IMR-90 (cell line): Measurements from ENCODE around the gene SNRK. TPM values are rescaled to one million over a fixed set of nuclear protein-coding genes. Genes with fewer than 3 reads are reported as not detected.

ENCODE experiments used
- ATAC-seq: fragments of 200-7000 bp; cut with Tn5 transposase; 2 replicates; pipeline ENCODE4 v1.9.1; 2020; ENCODE audit warnings: low read depth, mild to moderate bottlenecking, moderate library complexity
- BruUV-seq: library from RNA; stranded (reverse); fragments of 400-500 nt; replicated peaks from 2 replicates; lab custom pipeline; 2021; lab: Mats Ljungman, UMichigan
- CTCF ChIA-PET: fragments of 300-600 bp; formaldehyde crosslinking; extraction: SDS; loops from one replicate; lab custom pipeline; 2021; ENCODE audit warnings: antibody characterized with exemption; lab: Yijun Ruan, JAX
- POLR2A ChIA-PET: fragments of 300-600 bp; sonication (Branson Sonifier 250); formaldehyde crosslinking; loops from one replicate; lab custom pipeline; 2022; ENCODE audit warnings: antibody characterized with exemption; ENCODE audit not compliant: unreplicated experiment; lab: Charles Lee
- DNase-seq: peaks from one replicate; pipeline ENCODE4 v3.0.0; 2013
- H2AFZ ChIP-seq: replicated peaks from 2 replicates; pipeline ENCODE3; 2013; ENCODE audit warnings: low read length, mild to moderate bottlenecking; ENCODE audit not compliant: poor library complexity
- H2AK5ac ChIP-seq: 2 replicates; pipeline ENCODE4 v1.6.1; 2013; ENCODE audit warnings: low read depth, low read length, inconsistent platforms
- H2AK9ac ChIP-seq: replicated peaks from 2 replicates; pipeline ENCODE3; 2013; ENCODE audit warnings: mild to moderate bottlenecking, low read depth, low read length, moderate library complexity; ENCODE audit not compliant: poor library complexity
- H2BK120ac ChIP-seq: 2 replicates; pipeline ENCODE4 v1.6.1; 2013; ENCODE audit warnings: low read depth, low read length, inconsistent platforms
- H2BK15ac ChIP-seq: 3 replicates; pipeline ENCODE4 v1.6.1; 2013; ENCODE audit warnings: low read depth, low read length, inconsistent platforms
- H2BK20ac ChIP-seq: 2 replicates; pipeline ENCODE4 v1.6.1; 2013; ENCODE audit warnings: low read depth, mild to moderate bottlenecking, inconsistent platforms, low read length, moderate library complexity
- H2BK5ac ChIP-seq: 2 replicates; pipeline ENCODE4 v1.6.1; 2013; ENCODE audit warnings: mild to moderate bottlenecking, low read depth, low read length, inconsistent platforms; ENCODE audit not compliant: poor library complexity, severe bottlenecking
- H3K14ac ChIP-seq: replicated peaks from 2 replicates; pipeline ENCODE4 v1.6.1; 2013; ENCODE audit warnings: low read depth, low read length, inconsistent platforms
- H3K18ac ChIP-seq: 2 replicates; pipeline ENCODE4 v1.6.1; 2013; ENCODE audit warnings: low read depth, low read length, control low read depth
- H3K23ac ChIP-seq: 2 replicates; pipeline ENCODE4 v1.6.1; 2013; ENCODE audit warnings: low read depth, low read length, inconsistent platforms
- H3K27ac ChIP-seq: 2 replicates; pipeline ENCODE4 v1.5.1; 2013; ENCODE audit warnings: mild to moderate bottlenecking, control low read depth, low read length; ENCODE audit not compliant: insufficient read depth
- H3K27me3 ChIP-seq: 2 replicates; pipeline ENCODE4 v1.6.1; 2013; ENCODE audit warnings: low read length; ENCODE audit not compliant: control insufficient read depth, insufficient read depth
- H3K36me3 ChIP-seq: 2 replicates; pipeline ENCODE4 v1.6.1; 2013; ENCODE audit warnings: low read length, mixed read lengths; ENCODE audit not compliant: control insufficient read depth, insufficient read depth
- H3K4ac ChIP-seq: 2 replicates; pipeline ENCODE4 v1.6.1; 2013; ENCODE audit warnings: low read depth, low read length, inconsistent platforms
- H3K4me1 ChIP-seq: 2 replicates; pipeline ENCODE4 v1.6.1; 2013; ENCODE audit warnings: low read length, mixed read lengths; ENCODE audit not compliant: control insufficient read depth, insufficient read depth
- H3K4me2 ChIP-seq: 2 replicates; pipeline ENCODE4 v1.6.1; 2013; ENCODE audit warnings: low read depth, mild to moderate bottlenecking, control low read depth, low read length, moderate library complexity
- H3K4me3 ChIP-seq: 2 replicates; pipeline ENCODE4 v1.5.1; 2013; ENCODE audit warnings: low read depth, mild to moderate bottlenecking, control low read depth, low read length, moderate library complexity; ENCODE audit not compliant: insufficient read depth
- H3K56ac ChIP-seq: 2 replicates; pipeline ENCODE4 v1.6.1; 2013; ENCODE audit warnings: low read length, inconsistent platforms; ENCODE audit not compliant: insufficient read depth; ENCODE audit errors: extremely low read depth
- H3K79me1 ChIP-seq, 2 experiments: 2 replicates each; pipeline ENCODE4 v1.6.1; 2013; ENCODE audit warnings: low read length in 2 of 2, inconsistent platforms in 1 of 2, low read depth in 1 of 2
- H3K9ac ChIP-seq: 2 replicates; pipeline ENCODE4 v1.6.1; 2013; ENCODE audit warnings: low read depth, low read length, control low read depth
- H3K9me1 ChIP-seq: 2 replicates; pipeline ENCODE4 v1.6.1; 2013; ENCODE audit warnings: low read length, inconsistent platforms; ENCODE audit not compliant: insufficient read depth
- H3K9me3 ChIP-seq: 2 replicates; pipeline ENCODE4 v1.6.1; 2013; ENCODE audit warnings: low read length; ENCODE audit not compliant: control insufficient read depth, insufficient read depth
- H4K20me1 ChIP-seq: 2 replicates; pipeline ENCODE4 v1.6.1; 2013; ENCODE audit warnings: low read length, inconsistent platforms; ENCODE audit not compliant: insufficient read depth
- H4K5ac ChIP-seq: 2 replicates; pipeline ENCODE4 v1.6.1; 2013; ENCODE audit warnings: mild to moderate bottlenecking, low read depth, low read length, control low read depth
- H4K8ac ChIP-seq, 2 experiments: 2 replicates each; pipeline ENCODE4 v1.6.1; 2013; ENCODE audit warnings: low read depth in 2 of 2, low read length in 2 of 2, control low read depth in 1 of 2, inconsistent platforms in 1 of 2
- H4K91ac ChIP-seq: 2 replicates; pipeline ENCODE4 v1.6.1; 2013; ENCODE audit warnings: low read depth, low read length, inconsistent platforms; ENCODE audit not compliant: insufficient read depth
- BHLHE40 ChIP-seq: fragments of 150-350 bp; IDR thresholded peaks from 2 replicates; pipeline ENCODE4 v1.6.1; 2016; ENCODE audit warnings: mild to moderate bottlenecking, low read depth, low read length
- CEBPB ChIP-seq: IDR thresholded peaks from 2 replicates; pipeline ENCODE4 v1.6.1; 2012; ENCODE audit warnings: low read depth, low read length, improper control_type of control experiment
- CHD1 ChIP-seq: IDR thresholded peaks from 2 replicates; pipeline ENCODE4 v1.6.1; 2012; ENCODE audit warnings: low read depth, low read length, improper control_type of control experiment
- ELK1 ChIP-seq: fragments of 150-350 bp; IDR thresholded peaks from 2 replicates; pipeline ENCODE4 v1.6.1; 2016; ENCODE audit warnings: low read depth, mild to moderate bottlenecking, low read length, moderate library complexity, borderline replicate concordance
- FOS ChIP-seq: fragments of 150-350 bp; IDR thresholded peaks from 2 replicates; pipeline ENCODE4 v1.6.1; 2016; ENCODE audit warnings: low read depth, low read length
- MAFK ChIP-seq: IDR thresholded peaks from 2 replicates; pipeline ENCODE4 v1.6.1; 2012; ENCODE audit warnings: low read depth, low read length, improper control_type of control experiment
- MXI1 ChIP-seq: IDR thresholded peaks from 2 replicates; pipeline ENCODE4 v1.6.1; 2012; ENCODE audit warnings: low read depth, mild to moderate bottlenecking, low read length, moderate library complexity, borderline replicate concordance
- NFE2L2 ChIP-seq: fragments of 150-350 bp; IDR thresholded peaks from 2 replicates; pipeline ENCODE4 v1.6.1; 2016; ENCODE audit warnings: low read depth, mild to moderate bottlenecking, low read length
- POLR2A ChIP-seq: IDR thresholded peaks from 2 replicates; pipeline ENCODE4 v1.6.1; 2012; ENCODE audit warnings: mild to moderate bottlenecking, low read depth, low read length
- RAD21 ChIP-seq: IDR thresholded peaks from 2 replicates; pipeline ENCODE4 v1.6.1; 2012; ENCODE audit warnings: low read length, improper control_type of control experiment
- RCOR1 ChIP-seq: IDR thresholded peaks from 2 replicates; pipeline ENCODE4 v1.6.1; 2012; ENCODE audit warnings: mild to moderate bottlenecking, low read length, improper control_type of control experiment; ENCODE audit not compliant: insufficient replicate concordance
- RFX5 ChIP-seq: IDR thresholded peaks from 2 replicates; pipeline ENCODE4 v1.8.0; 2012; ENCODE audit warnings: low read depth, mild to moderate bottlenecking, low read length, moderate library complexity
- SMC3 ChIP-seq: fragments of 150-350 bp; IDR thresholded peaks from 2 replicates; pipeline ENCODE4 v1.6.1; 2016; ENCODE audit warnings: low read depth, mild to moderate bottlenecking, antibody characterized with exemption, low read length, moderate library complexity
- WGBS, 2 experiments: methylation state at CpG; one replicate each; pipeline versions ENCODE4 v1.1.5 to v1.1.7; 2013; ENCODE audit warnings: missing lambda C conversion rate in 2 of 2; ENCODE audit not compliant: insufficient read length in 1 of 2; ENCODE audit errors: extremely low coverage in 2 of 2; 5-methylcytosine and 5-hydroxymethylcytosine counted together
- dilution Hi-C: fragments of 300-500 bp; cut with HindIII; formaldehyde crosslinking; loops from one replicate; pipeline ENCODE4 v1.14.3; 2018; ENCODE audit warnings: low sequenced_read_pairs; ENCODE audit not compliant: unreplicated experiment
- in situ Hi-C: fragments of 300-500 bp; cut with MboI; formaldehyde crosslinking; loops from 3 replicates; pipeline ENCODE4 v1.14.3; 2019; ENCODE audit warnings: low sequenced_read_pairs, inconsistent platforms, mixed read lengths
- intact Hi-C: fragments of 100-400 bp; cut with micrococcal nuclease; formaldehyde crosslinking; loops from 2 replicates; pipeline ENCODE4 v1.10.0; 2022
- polyA plus RNA-seq, 3 experiments: library from polyadenylated mRNA; depleted of rRNA; stranded (reverse); fragments of >200 nt; gene quantifications; 2 replicates each; pipeline ENCODE4 v1.2.3, GENCODE V29; 2012; ENCODE audit warnings: low replicate concordance in 1 of 3
- total RNA-seq: library from RNA; depleted of rRNA; stranded (reverse); fragments of >200 nt; gene quantifications from 2 replicates; pipeline ENCODE4 v1.2.3, GENCODE V29; 2012
- TF ChIP-seq, protein P1 (sequence below): fragments of 150-350 bp; IDR thresholded peaks from 2 replicates; pipeline ENCODE4 v1.6.1; 2017; ENCODE audit warnings: mild to moderate bottlenecking, antibody characterized with exemption, low read length, low read depth
- TF ChIP-seq, protein P2 (sequence below): conservative IDR thresholded peaks from 2 replicates; pipeline ENCODE4 v1.5.1; 2012; ENCODE audit warnings: mild to moderate bottlenecking, low read depth, low read length, improper control_type of control experiment

Gene SNRK
- total and polyA plus RNA-seq, 2 of the 4 experiments (the other 2 are of a cell fraction), result 4.7 to 23.1 TPM

- Histone ChIP-seq H3K56ac (no peak overlapping the region), H3K14ac (no peak overlapping the region), H3K27ac (no peak overlapping the region), H4K20me1 (peaks cover 26% of the 10 kb centered on the region; the same call in 1 of the 2 replicates), H4K8ac (no peak overlapping the region), H3K9ac (no peak overlapping the region), H2BK15ac (no peak overlapping the region), H3K4ac (no peak overlapping the region), H3K4me3 (no peak overlapping the region), H3K9me3 (no peaks in the 10 kb centered on the region), H3K4me1 (peaks cover 9% of the 10 kb centered on the region), H3K79me1 (peaks cover 18 to 57% of the 10 kb centered on the region in 2 experiments), H3K4me2 (no peak overlapping the region), H4K5ac (no peak overlapping the region), H3K18ac (no peak overlapping the region), H2BK20ac (no peak overlapping the region), H2BK120ac (no peak overlapping the region), H3K27me3 (no peaks in the 10 kb centered on the region), H4K91ac (no peak overlapping the region), H2AFZ (no peak overlapping the region), H2AK9ac (no peak overlapping the region), H3K9me1 (peaks cover 13% of the 10 kb centered on the region; the same call in 1 of the 2 replicates), H3K23ac (no peak overlapping the region), H2AK5ac (no peak overlapping the region), H3K36me3 (peaks cover 3% of the 10 kb centered on the region), H2BK5ac (no peak overlapping the region)
- intact Hi-C loops, result no loop called here
- CTCF ChIA-PET, result interaction anchor here (1.3 kb wide), 1 partner anchor 93 kb away, joined by 4 read pairs; no protein-coding TSS in a partner anchor
- no peak for ATAC-seq
- POLR2A ChIA-PET, result no interaction called here
- in situ Hi-C loops, result no loop called here
- TF ChIP-seq NFE2L2, result no peak
- no peak for TF ChIP-seq BHLHE40
- no peak for TF ChIP-seq CHD1
- no peak for TF ChIP-seq RAD21
- no peak for TF ChIP-seq RFX5
- TF ChIP-seq ELK1, result no peak
- TF ChIP-seq SMC3, result no peak
- TF ChIP-seq, protein P1, sequence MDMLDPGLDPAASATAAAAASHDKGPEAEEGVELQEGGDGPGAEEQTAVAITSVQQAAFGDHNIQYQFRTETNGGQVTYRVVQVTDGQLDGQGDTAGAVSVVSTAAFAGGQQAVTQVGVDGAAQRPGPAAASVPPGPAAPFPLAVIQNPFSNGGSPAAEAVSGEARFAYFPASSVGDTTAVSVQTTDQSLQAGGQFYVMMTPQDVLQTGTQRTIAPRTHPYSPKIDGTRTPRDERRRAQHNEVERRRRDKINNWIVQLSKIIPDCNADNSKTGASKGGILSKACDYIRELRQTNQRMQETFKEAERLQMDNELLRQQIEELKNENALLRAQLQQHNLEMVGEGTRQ, result no peak
- no peak for TF ChIP-seq MAFK
- TF ChIP-seq, protein P2, sequence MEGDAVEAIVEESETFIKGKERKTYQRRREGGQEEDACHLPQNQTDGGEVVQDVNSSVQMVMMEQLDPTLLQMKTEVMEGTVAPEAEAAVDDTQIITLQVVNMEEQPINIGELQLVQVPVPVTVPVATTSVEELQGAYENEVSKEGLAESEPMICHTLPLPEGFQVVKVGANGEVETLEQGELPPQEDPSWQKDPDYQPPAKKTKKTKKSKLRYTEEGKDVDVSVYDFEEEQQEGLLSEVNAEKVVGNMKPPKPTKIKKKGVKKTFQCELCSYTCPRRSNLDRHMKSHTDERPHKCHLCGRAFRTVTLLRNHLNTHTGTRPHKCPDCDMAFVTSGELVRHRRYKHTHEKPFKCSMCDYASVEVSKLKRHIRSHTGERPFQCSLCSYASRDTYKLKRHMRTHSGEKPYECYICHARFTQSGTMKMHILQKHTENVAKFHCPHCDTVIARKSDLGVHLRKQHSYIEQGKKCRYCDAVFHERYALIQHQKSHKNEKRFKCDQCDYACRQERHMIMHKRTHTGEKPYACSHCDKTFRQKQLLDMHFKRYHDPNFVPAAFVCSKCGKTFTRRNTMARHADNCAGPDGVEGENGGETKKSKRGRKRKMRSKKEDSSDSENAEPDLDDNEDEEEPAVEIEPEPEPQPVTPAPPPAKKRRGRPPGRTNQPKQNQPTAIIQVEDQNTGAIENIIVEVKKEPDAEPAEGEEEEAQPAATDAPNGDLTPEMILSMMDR, result no peak
- no peak for TF ChIP-seq POLR2A
- TF ChIP-seq MXI1, result no peak
- TF ChIP-seq CEBPB, result no peak
- no peak for TF ChIP-seq RCOR1
- TF ChIP-seq FOS, result no peak
- dilution Hi-C loops, result no loop called here
- WGBS, 2 experiments, result no CpG with 5 or more reads among the region's 4 CpGs
- no TSS peak for BruUV-seq
- DNase-seq, result no peak
Observed at GRCh38 chr3:43316783-43317460, 30.6 kb downstream of the SNRK start.
